ENCODE measurements around the gene NSFL1C.

NSFL1C gene

DNA sequence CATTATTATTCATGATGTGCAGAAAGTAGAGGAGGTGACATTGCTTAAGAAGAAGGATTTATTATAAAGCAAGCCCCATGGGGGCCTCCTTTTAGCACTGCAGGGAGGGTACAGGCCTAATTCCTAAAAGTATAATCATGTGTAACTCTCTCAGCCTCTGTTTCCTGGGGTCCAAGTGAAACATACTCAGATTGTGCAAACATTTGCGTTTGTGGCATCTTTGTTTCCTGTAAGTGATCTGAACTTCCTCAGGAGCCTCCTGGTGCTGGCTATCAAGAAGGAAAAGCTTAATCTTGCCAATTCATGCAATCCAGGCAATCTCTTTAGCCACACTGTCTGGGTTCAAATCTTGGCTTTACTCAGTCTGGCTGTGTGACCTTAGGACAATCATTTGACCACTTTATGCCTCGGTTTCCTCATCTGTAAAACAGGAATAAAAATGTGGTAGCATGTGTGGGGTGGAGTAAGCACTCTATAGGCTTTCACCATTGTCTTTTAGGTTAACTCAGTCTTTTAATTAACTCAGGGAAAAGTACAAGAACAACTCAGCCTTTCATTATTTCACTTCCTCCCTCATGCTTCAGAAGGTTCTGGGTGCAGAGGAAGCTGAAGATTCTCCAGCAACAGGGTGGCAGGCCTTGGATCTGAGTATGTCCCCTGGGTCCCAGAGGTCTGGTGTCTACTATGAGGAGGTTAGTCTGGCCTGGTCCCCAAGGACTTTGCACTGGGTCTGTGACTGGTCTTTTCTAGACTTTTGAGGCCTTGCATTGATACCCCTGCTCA, 25.4 kb upstream of the NSFL1C start:
- TF ChIP-seq, protein P1, sequence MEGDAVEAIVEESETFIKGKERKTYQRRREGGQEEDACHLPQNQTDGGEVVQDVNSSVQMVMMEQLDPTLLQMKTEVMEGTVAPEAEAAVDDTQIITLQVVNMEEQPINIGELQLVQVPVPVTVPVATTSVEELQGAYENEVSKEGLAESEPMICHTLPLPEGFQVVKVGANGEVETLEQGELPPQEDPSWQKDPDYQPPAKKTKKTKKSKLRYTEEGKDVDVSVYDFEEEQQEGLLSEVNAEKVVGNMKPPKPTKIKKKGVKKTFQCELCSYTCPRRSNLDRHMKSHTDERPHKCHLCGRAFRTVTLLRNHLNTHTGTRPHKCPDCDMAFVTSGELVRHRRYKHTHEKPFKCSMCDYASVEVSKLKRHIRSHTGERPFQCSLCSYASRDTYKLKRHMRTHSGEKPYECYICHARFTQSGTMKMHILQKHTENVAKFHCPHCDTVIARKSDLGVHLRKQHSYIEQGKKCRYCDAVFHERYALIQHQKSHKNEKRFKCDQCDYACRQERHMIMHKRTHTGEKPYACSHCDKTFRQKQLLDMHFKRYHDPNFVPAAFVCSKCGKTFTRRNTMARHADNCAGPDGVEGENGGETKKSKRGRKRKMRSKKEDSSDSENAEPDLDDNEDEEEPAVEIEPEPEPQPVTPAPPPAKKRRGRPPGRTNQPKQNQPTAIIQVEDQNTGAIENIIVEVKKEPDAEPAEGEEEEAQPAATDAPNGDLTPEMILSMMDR (IDR thresholded peaks at IDR 0.05), result no peak
- peak overlapping the region; percentile 39 for H3K27ac ChIP-seq
- H2AFZ ChIP-seq, result no peak overlapping the region
- no peak overlapping the region for H3K9ac ChIP-seq
- H3K27me3 ChIP-seq (ENCODE audit: control insufficient read depth, insufficient read depth, low read length), result no peaks in the 10 kb centered on the region
- H3K4me1 ChIP-seq, result no peaks in the 10 kb centered on the region
- H3K79me2 ChIP-seq, result no peaks in the 10 kb centered on the region
- no peak overlapping the region for H3K4me2 ChIP-seq (ENCODE audit: low read length)
- H3K4me3 ChIP-seq (ENCODE audit: low read depth, low read length), result no peak overlapping the region
- no peaks in the 10 kb centered on the region for H3K36me3 ChIP-seq (ENCODE audit: control insufficient read depth, insufficient read depth, low read length)
- no peaks in the 10 kb centered on the region for H3K9me3 ChIP-seq (ENCODE audit: control insufficient read depth, low read length)

DNA sequence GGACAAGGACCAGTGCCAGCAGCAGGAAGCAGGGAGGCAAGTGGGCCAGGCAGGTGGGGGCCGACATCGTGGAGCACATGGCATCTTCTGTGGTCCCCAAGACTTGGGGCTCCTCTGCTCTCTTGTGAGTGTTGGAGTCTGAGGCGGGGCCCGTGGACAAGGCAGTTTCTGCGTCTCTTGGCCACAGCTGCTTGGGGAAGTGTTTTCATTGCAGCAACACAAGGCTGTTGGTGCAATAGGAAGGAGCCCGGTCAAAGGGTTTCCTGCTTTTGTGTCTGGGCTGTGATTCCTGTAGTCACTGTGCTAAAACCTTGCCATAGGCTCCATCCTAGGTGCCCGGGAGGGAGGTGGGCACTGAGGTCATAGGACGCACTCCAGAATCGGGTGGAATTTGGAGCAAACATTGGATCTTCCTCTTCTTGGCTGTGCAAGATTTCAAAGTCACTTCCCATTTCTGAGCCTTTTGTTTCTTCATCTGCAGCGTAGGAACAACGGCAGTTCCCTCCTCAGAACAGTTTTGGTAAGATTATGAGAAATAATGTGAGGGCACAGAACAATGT, 24.7 kb upstream of the NSFL1C start, which contains the start of gene SIRPB2:
TSS of gene SIRPB2 (minus strand) at position 140 of the 560 bp plus-strand sequence. CDS start at position 79, 61 bp downstream.
- Histone ChIP-seq H3K36me3 (ENCODE audit: control insufficient read depth, insufficient read depth, low read length) (no peaks in the 10 kb centered on the region), H3K27me3 (ENCODE audit: control insufficient read depth, insufficient read depth, low read length) (no peaks in the 10 kb centered on the region), H3K4me1 (no peaks in the 10 kb centered on the region), H3K4me3 (ENCODE audit: low read depth, low read length) (no peak within 1 kb of the TSS), H3K9me3 (ENCODE audit: control insufficient read depth, low read length) (no peaks in the 10 kb centered on the region), H3K27ac (peak within 1 kb of the TSS; percentile 39), H2AFZ (no peak within 1 kb of the TSS), H3K79me2 (no peaks in the 10 kb centered on the region), H3K4me2 (ENCODE audit: low read length) (no peak within 1 kb of the TSS), H3K9ac (no peak within 1 kb of the TSS)
- TF ChIP-seq, protein P1 (IDR thresholded peaks at IDR 0.05), result no peak

DNA sequence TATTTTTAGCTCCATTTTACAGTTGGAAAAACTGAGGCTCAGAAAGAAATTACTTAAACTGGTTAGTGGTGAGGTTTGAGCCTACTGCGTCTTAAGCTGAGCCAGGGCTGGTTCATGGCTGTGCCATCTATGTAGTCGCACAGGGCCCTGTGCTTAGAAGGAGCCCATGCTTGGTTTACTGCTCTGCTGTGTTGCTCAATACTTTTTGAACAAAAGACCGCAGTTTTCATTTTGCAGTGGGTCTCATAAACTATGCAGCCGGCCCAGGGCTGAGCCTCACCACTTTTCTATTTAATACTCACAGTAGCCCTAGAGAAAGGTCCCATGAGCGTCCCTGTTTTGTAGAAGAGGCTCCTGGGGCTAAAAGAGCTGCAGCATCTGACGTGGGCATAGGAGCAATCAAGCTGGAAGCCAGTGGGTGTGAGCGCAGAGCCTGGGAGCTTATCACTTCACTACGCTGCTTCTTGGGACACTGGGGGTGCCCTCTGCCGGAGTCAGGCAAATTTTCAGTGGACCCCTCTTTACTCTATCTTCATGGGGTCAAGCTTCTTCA, 24.1 kb upstream of the NSFL1C start:
- H3K9me3 ChIP-seq (ENCODE audit: control insufficient read depth, low read length), result no peaks in the 10 kb centered on the region
- TF ChIP-seq, protein P1 (IDR thresholded peaks at IDR 0.05), result no peak
- H2AFZ ChIP-seq, result no peak overlapping the region
- no peak overlapping the region for H3K9ac ChIP-seq
- no peaks in the 10 kb centered on the region for H3K27me3 ChIP-seq (ENCODE audit: control insufficient read depth, insufficient read depth, low read length)
- H3K36me3 ChIP-seq (ENCODE audit: control insufficient read depth, insufficient read depth, low read length), result no peaks in the 10 kb centered on the region
- no peak overlapping the region for H3K4me2 ChIP-seq (ENCODE audit: low read length)
- no peaks in the 10 kb centered on the region for H3K4me1 ChIP-seq
- no peak overlapping the region for H3K4me3 ChIP-seq (ENCODE audit: low read depth, low read length)
- peak overlapping the region; percentile 39 for H3K27ac ChIP-seq
- no peaks in the 10 kb centered on the region for H3K79me2 ChIP-seq

DNA sequence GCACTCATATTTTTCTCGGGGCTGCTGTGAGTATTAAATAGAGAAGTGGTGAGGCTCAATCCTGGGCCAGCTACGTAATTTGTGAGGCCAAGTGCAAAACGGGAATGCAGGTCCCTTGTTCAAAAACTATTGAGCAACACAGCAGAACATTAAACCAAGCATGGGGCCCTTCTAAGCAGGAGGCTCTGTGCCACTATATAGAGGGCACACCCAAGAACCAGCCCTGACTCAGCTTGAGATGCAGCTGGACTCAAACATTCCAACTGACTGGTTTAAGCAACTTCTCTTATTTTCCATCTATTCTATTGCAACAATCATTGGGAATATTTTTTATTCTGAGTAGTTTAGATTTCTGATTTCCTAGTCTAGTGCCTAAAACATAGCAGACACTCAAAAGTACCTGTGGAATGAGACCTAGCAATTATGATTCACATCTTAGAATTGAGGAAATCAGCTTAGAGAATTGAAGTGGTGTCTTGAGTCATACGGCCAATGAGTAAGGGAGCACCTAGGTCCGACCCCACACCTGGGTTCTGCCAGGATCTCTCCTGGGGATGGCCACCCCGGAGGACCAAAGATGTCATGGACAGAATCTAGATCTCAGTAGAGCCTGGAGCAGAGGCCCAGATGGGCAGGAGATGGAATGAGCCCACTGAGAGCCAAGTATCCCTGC, 23.3 kb upstream of the NSFL1C start:
- no peak overlapping the region for H3K9ac ChIP-seq
- H3K27ac ChIP-seq, result no peak overlapping the region
- no peaks in the 10 kb centered on the region for H3K4me1 ChIP-seq
- TF ChIP-seq, protein P1 (IDR thresholded peaks at IDR 0.05), result no peak
- H3K4me2 ChIP-seq (ENCODE audit: low read length), result no peak overlapping the region
- H3K27me3 ChIP-seq (ENCODE audit: control insufficient read depth, insufficient read depth, low read length), result no peaks in the 10 kb centered on the region
- H2AFZ ChIP-seq, result no peak overlapping the region
- H3K9me3 ChIP-seq (ENCODE audit: control insufficient read depth, low read length), result no peaks in the 10 kb centered on the region
- no peaks in the 10 kb centered on the region for H3K36me3 ChIP-seq (ENCODE audit: control insufficient read depth, insufficient read depth, low read length)
- no peaks in the 10 kb centered on the region for H3K79me2 ChIP-seq
- H3K4me3 ChIP-seq (ENCODE audit: low read depth, low read length), result no peak overlapping the region
